Body of pancreas (tissue), 4 donors: ENCODE results near the gene CDH4. TPM values are rescaled to one million over a fixed set of nuclear protein-coding genes. Genes with fewer than 3 reads are reported as not detected.

ENCODE experiments used
- ATAC-seq: fragments of 150-250 bp; one replicate; pipeline ENCODE4 v1.9.1; 2016
- DNase-seq, 4 donors: peaks; one replicate each; pipeline ENCODE4 v3.0.0-alpha.2; 2019
- H3K27ac ChIP-seq, 4 donors: fragments of 200-600 bp; sonication (generic); 1 replicate in 3 of 4; 2 replicates in 1 of 4; pipeline versions ENCODE4 v1.5.1 to v1.6.1; 2016 to 2019; ENCODE audit warnings: mild to moderate bottlenecking in 1 of 4, mixed read lengths in 1 of 4, moderate library complexity in 1 of 4
- H3K27me3 ChIP-seq, 2 donors: fragments of 200-600 bp; sonication (generic); one replicate each; pipeline ENCODE4 v1.6.0; 2016; ENCODE audit warnings: mild to moderate bottlenecking in 1 of 2
- H3K36me3 ChIP-seq, 2 donors: fragments of 200-600 bp; sonication (generic); replicated peaks in 1 of 2; 2 replicates each; pipeline ENCODE4 v1.5.1; 2016; ENCODE audit warnings: low read depth in 2 of 2; ENCODE audit not compliant: insufficient read depth in 1 of 2
- H3K4me1 ChIP-seq: fragments of 200-600 bp; sonication (generic); one replicate; pipeline ENCODE4 v1.6.0; 2016
- H3K4me3 ChIP-seq, 2 donors: fragments of 200-600 bp; sonication (generic); 1 replicate in 1 of 2; 2 replicates in 1 of 2; pipeline ENCODE4 v1.5.1; 2016 to 2019
- H3K9me3 ChIP-seq, 3 donors: fragments of 200-600 bp; sonication (generic); 1 replicate in 2 of 3; 2 replicates in 1 of 3; pipeline ENCODE4 v1.5.1; 2016
- CTCF ChIP-seq, 7 experiments: fragments of 450-650 bp in 4 of 7; fragments of 200-600 bp in 3 of 7; sonication (generic) in 3 of 7; IDR thresholded peaks; one replicate each; pipeline ENCODE4 v1.5.1; 2016 to 2019; ENCODE audit warnings: antibody characterized with exemption in 7 of 7
- POLR2A ChIP-seq, 3 donors: fragments of 450-650 bp; IDR thresholded peaks; one replicate each; pipeline ENCODE4 v1.6.1; 2016; ENCODE audit warnings: antibody characterized with exemption in 3 of 3, mild to moderate bottlenecking in 2 of 3
- WGBS, 2 donors: methylation state at CpG; one replicate each; pipeline ENCODE4 v1.1.5; 2017; 5-methylcytosine and 5-hydroxymethylcytosine counted together
- intact Hi-C: fragments of 100-400 bp; cut with DNase I; formaldehyde crosslinking; loops from one replicate; pipeline ENCODE4 v1.15.1; 2023
- total RNA-seq, 2 donors: library from RNA; depleted of rRNA; stranded (reverse); fragments of >200 nt; gene quantifications; one replicate each; pipeline ENCODE4 v1.1.0, GENCODE V29; 2016

The CDH4 gene
- total RNA-seq, 2 donors from 2014 or later, result 0.33 to 0.52 TPM

DNA sequence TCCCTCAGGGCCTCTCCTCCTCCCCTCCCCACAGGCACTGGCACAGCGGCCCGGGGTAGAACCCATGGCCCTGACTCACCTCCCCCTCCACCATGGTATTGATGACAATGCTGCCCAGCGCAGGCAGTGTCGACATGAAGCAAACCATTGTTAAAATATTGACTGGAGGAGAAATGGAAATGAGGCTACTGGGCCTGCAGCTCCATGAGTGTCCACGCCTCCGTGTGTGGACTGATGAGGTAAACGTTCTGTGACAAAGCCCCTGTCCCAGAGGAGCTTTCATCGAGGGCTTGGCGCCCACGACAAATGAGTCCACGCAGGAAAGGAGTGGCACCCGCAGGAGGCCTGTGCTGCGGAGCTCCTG, 410.9 kb downstream of the CDH4 start:
- no peaks in the 10 kb centered on the region for H3K27me3 ChIP-seq
- DNase-seq (no peak), ATAC-seq (no peak)
- H3K9me3 ChIP-seq, result no peaks in the 10 kb centered on the region
- intact Hi-C loops, result no loop called here
- H3K36me3 ChIP-seq, result no peaks in the 10 kb centered on the region
- H3K4me1 ChIP-seq, result no peaks in the 10 kb centered on the region
- H3K27ac ChIP-seq, result no peak overlapping the region
- H3K4me3 ChIP-seq, result no peak overlapping the region
- WGBS, 2 donors, result 55 to 68% methylated on average over 12 to 13 of the region's 13 CpGs
- TF ChIP-seq POLR2A (IDR thresholded peaks at IDR 0.05) (no peak), CTCF (IDR thresholded peaks at IDR 0.05) (no peak)

DNA sequence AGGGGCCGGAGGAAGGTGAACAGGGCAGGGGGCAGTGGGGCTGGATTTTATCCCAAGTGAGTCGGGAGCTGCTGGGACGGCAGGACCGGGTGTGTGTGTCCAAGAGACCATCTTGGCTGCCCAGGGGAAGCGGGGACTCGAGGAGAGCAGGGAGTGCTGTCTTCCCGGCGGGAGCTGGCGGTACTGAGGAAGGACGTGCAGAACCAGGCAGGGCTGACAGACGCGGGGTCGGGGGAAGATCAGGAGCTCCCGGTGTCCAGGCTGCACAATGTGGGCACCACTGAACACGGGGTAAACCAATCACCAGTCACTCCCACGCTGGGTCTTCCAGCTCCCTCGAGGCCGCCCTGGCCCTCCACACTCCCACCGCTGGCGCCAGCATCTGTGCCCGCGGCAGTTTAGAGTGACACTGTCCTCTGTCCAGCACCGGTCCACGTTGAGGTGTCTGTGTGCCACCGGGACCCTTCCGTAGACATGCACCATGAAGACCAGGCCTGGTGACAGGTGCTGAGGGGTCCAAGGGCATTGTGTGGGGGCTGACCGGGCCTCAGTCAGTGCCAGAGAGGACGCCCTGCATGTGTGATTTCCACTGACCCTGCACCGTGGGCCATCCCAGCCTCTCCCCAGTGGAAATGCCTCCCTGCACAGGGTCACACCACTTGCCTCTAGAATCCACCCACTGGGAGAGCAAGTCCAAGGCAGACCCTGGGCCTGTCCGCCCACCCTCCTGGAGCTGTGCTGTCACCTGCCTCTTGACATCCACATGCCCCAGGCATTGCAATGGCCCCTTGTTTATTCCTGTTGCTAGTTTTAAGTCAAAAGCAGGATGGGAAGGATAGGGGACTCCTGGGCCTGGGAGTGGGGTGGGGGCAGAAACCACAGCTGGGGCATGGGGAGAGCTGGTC, 411.7 kb downstream of the CDH4 start:
- no peaks in the 10 kb centered on the region for H3K27me3 ChIP-seq
- intact Hi-C loops, result no loop called here
- no peaks in the 10 kb centered on the region for H3K9me3 ChIP-seq
- no peak for ATAC-seq
- no peaks in the 10 kb centered on the region for H3K36me3 ChIP-seq
- TF ChIP-seq POLR2A (IDR thresholded peaks at IDR 0.05), result no peak
- TF ChIP-seq CTCF (IDR thresholded peaks at IDR 0.05), result no peak
- WGBS, 2 donors, result 73 to 75% methylated on average over 15 to 30 of the region's 30 CpGs
- H3K27ac ChIP-seq, result no peak overlapping the region
- no peaks in the 10 kb centered on the region for H3K4me1 ChIP-seq
- H3K4me3 ChIP-seq, result no peak overlapping the region
- DNase-seq, result no peak

- ATAC-seq (no peak), DNase-seq (no peak)
- H3K4me3 ChIP-seq, result no peak overlapping the region
- H3K4me1 ChIP-seq, result no peaks in the 10 kb centered on the region
- no peak for TF ChIP-seq POLR2A (IDR thresholded peaks at IDR 0.05)
- no peak for TF ChIP-seq CTCF (IDR thresholded peaks at IDR 0.05)
- H3K27me3 ChIP-seq, result no peaks in the 10 kb centered on the region
- 42 to 69% methylated on average over 9 to 20 of the region's 20 CpGs for WGBS, 2 donors
- no peaks in the 10 kb centered on the region for H3K9me3 ChIP-seq
- H3K27ac ChIP-seq, result no peak overlapping the region
- no peaks in the 10 kb centered on the region for H3K36me3 ChIP-seq
- intact Hi-C loops, result no loop called here
Measured at GRCh38 chr20:61664556-61665320, 412.7 kb downstream of the CDH4 start.

DNA sequence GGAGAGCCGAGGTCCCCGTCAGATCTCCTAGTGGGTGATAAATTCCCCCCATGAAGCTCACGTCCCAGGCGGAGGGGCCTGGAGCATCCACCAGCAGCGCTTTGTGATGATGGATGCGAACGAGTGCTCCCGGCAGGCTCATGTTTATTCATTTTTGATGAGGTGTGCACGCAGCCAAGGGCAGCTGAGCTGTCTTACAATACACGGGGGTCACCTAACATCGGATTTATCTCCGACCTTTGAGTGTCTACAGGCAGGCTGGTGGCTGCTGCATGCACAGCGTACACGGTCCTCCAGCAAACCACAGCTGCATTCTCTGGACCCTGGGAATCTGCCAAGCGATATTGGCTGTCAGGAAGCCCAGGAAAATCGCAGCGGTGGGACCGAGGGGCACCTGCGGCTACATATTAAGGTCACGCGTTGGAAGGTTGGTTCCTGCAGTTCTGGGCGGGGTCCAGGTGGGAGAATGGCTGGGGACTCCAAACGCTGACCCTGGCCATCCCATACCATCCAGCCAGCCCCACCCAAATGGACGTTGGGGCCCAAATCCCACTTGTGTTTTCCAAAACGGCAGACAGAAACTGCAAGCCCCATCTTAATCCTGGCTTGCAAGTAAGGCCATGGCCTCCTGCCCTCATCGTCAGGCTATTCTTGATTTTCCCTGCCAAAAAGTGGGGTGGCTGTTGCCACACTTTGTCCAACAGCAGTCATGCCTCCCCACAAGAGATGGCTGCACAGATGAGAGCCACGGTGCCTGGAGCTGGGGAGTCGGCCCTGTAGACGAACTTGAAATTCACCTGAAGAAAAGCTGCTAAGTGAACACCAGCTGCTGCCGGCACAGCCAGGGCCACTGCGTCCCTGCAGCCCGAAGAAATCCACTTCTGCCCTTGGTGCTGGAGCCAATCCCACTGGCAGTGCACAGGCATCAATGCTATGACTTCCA, 413.7 kb downstream of the CDH4 start:
- no peak for TF ChIP-seq POLR2A (IDR thresholded peaks at IDR 0.05)
- no peak for TF ChIP-seq CTCF (IDR thresholded peaks at IDR 0.05)
- Histone ChIP-seq H3K4me3 (no peak overlapping the region), H3K4me1 (no peaks in the 10 kb centered on the region), H3K27me3 (no peaks in the 10 kb centered on the region), H3K27ac (no peak overlapping the region), H3K9me3 (no peaks in the 10 kb centered on the region), H3K36me3 (no peaks in the 10 kb centered on the region)
- DNase-seq (no peak), ATAC-seq (no peak)
- intact Hi-C loops, result no loop called here
- 65 to 67% methylated on average over 22 to 32 of the region's 32 CpGs for WGBS, 2 donors
